HepG2 (cell line): Measurements from ENCODE around the gene SH3PXD2A. TPM values are rescaled to one million over a fixed set of nuclear protein-coding genes. Genes with fewer than 3 reads are reported as not detected.

Source experiments
- ATAC-seq: fragments of 200-7000 bp; cut with Tn5 transposase; 3 replicates; pipeline ENCODE4 v1.9.1; 2020; ENCODE audit warnings: mild to moderate bottlenecking, moderate library complexity
- BruUV-seq: library from RNA; stranded (reverse); fragments of 400-500 nt; replicated peaks from 2 replicates; lab custom pipeline; 2021; lab: Mats Ljungman, UMichigan
- CTCF ChIA-PET: fragments of 300-600 bp; formaldehyde crosslinking; extraction: SDS; loops from one replicate; lab custom pipeline; 2021; ENCODE audit warnings: low total read pairs, inconsistent platforms, low intra/inter-chr PET ratio; lab: Yijun Ruan, JAX
- POLR2A ChIA-PET: fragments of 350-600 bp; sonication (Branson Sonifier 250); formaldehyde crosslinking; loops from one replicate; lab custom pipeline; 2020; ENCODE audit warnings: antibody characterized with exemption, inconsistent platforms; lab: Yijun Ruan, JAX
- DNase-seq: peaks from one replicate; pipeline ENCODE4 v3.0.0-alpha.2; 2015; ENCODE audit warnings: low spot score
- FAIRE-seq: peaks from 3 replicates; lab custom pipeline; 2011; peaks lifted over from hg19 to GRCh38; lab: Jason Lieb, UNC
- H2AFZ ChIP-seq: one replicate; pipeline ENCODE4 v1.6.1; 2011; ENCODE audit warnings: low read length, inconsistent platforms
- H3K27ac ChIP-seq: fragments of 300-600 bp; 3 replicates; pipeline ENCODE4 v1.8.0; 2011; ENCODE audit warnings: mixed run types, mild to moderate bottlenecking, mixed read lengths, low read length, inconsistent platforms; ENCODE audit not compliant: insufficient read depth; ENCODE audit errors: extremely low read length
- H3K27me3 ChIP-seq, 2 experiments: fragments of 200-600 bp in 1 of 2; 2 replicates in 1 of 2; 3 replicates in 1 of 2; pipeline versions ENCODE4 v1.6.0 to v1.8.0; 2011; ENCODE audit warnings: low read length in 2 of 2, mild to moderate bottlenecking in 2 of 2, moderate library complexity in 2 of 2, inconsistent platforms in 1 of 2; ENCODE audit not compliant: insufficient read depth in 2 of 2, control insufficient read depth in 1 of 2
- H3K36me3 ChIP-seq, 2 experiments: fragments of 200-600 bp in 1 of 2; replicated peaks in 1 of 2; 2 replicates in 1 of 2; 3 replicates in 1 of 2; pipeline versions ENCODE4 v1.5.1 to v1.8.0; 2011; ENCODE audit warnings: low read length in 2 of 2, inconsistent platforms in 1 of 2; ENCODE audit not compliant: insufficient read depth in 2 of 2, control insufficient read depth in 1 of 2
- H3K4me1 ChIP-seq: 2 replicates; pipeline ENCODE4 v1.5.1; 2012; ENCODE audit warnings: low read length, inconsistent platforms; ENCODE audit not compliant: insufficient read depth
- H3K4me2 ChIP-seq: 2 replicates; pipeline ENCODE4 v1.6.0; 2011; ENCODE audit warnings: low read depth, low read length, inconsistent platforms
- H3K4me3 ChIP-seq, 3 experiments: fragments of 200-600 bp in 1 of 3; sonication (generic), shearing (Covaris generic) in 1 of 3; replicated peaks in 1 of 3; 2 replicates each; pipeline ENCODE4 v1.5.1; 2011 to 2016; ENCODE audit warnings: low read length in 3 of 3, inconsistent platforms in 2 of 3, low read depth in 2 of 3, mild to moderate bottlenecking in 2 of 3, control low read depth in 1 of 3, mixed read lengths in 1 of 3; ENCODE audit not compliant: insufficient read depth in 1 of 3
- H3K79me2 ChIP-seq: one replicate; pipeline ENCODE4 v1.6.1; 2011; ENCODE audit warnings: low read length, inconsistent platforms; ENCODE audit not compliant: insufficient read depth
- H3K9ac ChIP-seq: 2 replicates; pipeline ENCODE4 v1.6.0; 2011; ENCODE audit warnings: mild to moderate bottlenecking, low read depth, low read length, inconsistent platforms; ENCODE audit not compliant: insufficient read depth
- H3K9me3 ChIP-seq: 2 replicates; pipeline ENCODE4 v1.5.1; 2012; ENCODE audit warnings: mild to moderate bottlenecking, low read length
- H4K20me1 ChIP-seq: 2 replicates; pipeline ENCODE4 v1.6.0; 2011; ENCODE audit warnings: inconsistent platforms, mild to moderate bottlenecking, low read length, moderate library complexity; ENCODE audit not compliant: insufficient read depth
- AGO2 ChIP-seq: fragments of 200-400 bp; formaldehyde crosslinking; optimal IDR thresholded peaks from 2 replicates; pipeline ENCODE3; 2017; ENCODE audit warnings: mild to moderate bottlenecking, low read depth, low read length, moderate library complexity
- MAFF ChIP-seq: IDR thresholded peaks from 2 replicates; pipeline ENCODE4 v1.6.1; 2011; ENCODE audit warnings: low read depth, low read length, improper control_type of control experiment
- POLR2A ChIP-seq, 2 experiments: IDR thresholded peaks; 2 replicates each; pipeline ENCODE4 v1.6.1; 2011; ENCODE audit warnings: low read depth in 2 of 2, low read length in 2 of 2, mild to moderate bottlenecking in 1 of 2, moderate library complexity in 1 of 2; ENCODE audit not compliant: insufficient read depth in 1 of 2
- ZNF430 ChIP-seq: sonication (generic); formaldehyde crosslinking; IDR thresholded peaks from 2 replicates; pipeline ENCODE4 v1.9.0; 2021; ENCODE audit warnings: mild to moderate bottlenecking, missing genetic modification reagents
- ZNF496 ChIP-seq: sonication (generic); formaldehyde crosslinking; IDR thresholded peaks from 2 replicates; pipeline ENCODE4 v1.8.1; 2023; ENCODE audit warnings: mild to moderate bottlenecking, moderate library complexity, missing genetic modification reagents; ENCODE audit not compliant: insufficient replicate concordance
- ZNF598 ChIP-seq: sonication (generic); formaldehyde crosslinking; IDR thresholded peaks from 2 replicates; pipeline ENCODE4 v1.5.1; 2020; ENCODE audit warnings: mild to moderate bottlenecking, missing genetic modification reagents, borderline replicate concordance
- whole genome bisulfite sequencing: methylation state at CpG from one replicate; pipeline ENCODE4 v1.1.6; 2017; ENCODE audit warnings: low lambda C conversion rate; 5-methylcytosine and 5-hydroxymethylcytosine counted together
- in situ Hi-C: cut with HindIII; loops from 2 replicates; pipeline ENCODE4 v1.10.0; 2017; ENCODE audit warnings: low pct_unique_long_range_greater_than_20kb; ENCODE audit not compliant: extremely low pct_ligation_motif_present
- intact Hi-C: fragments of 100-400 bp; cut with micrococcal nuclease; formaldehyde crosslinking; loops from one replicate; pipeline ENCODE4 v1.10.0; 2022; ENCODE audit not compliant: unreplicated experiment
- polyA plus RNA-seq, 8 experiments: library from polyadenylated mRNA; depleted of rRNA in 3 of 8; stranded (reverse) in 7 of 8; unstranded in 1 of 8; fragments of >200 nt; fragmentation: Illumina TruSeq in 4 of 8; extraction: Trizol in 4 of 8; gene quantifications; 2 replicates each; pipeline versions ENCODE4 v1.2.1 to v1.2.3, GENCODE V29; 2011 to 2016; ENCODE audit warnings: low read depth in 4 of 8, missing spikeins in 1 of 8, mixed read lengths in 1 of 8; ENCODE audit not compliant: insufficient read depth in 1 of 8
- total RNA-seq, 5 experiments: library from RNA; depleted of rRNA; stranded (reverse); fragments of >200 nt; fragmentation: Illumina TruSeq; extraction: Trizol; gene quantifications; 2 replicates each; pipeline ENCODE4 v1.2.3, GENCODE V29; 2016; ENCODE audit warnings: low read depth in 1 of 5
- TF ChIP-seq, protein P1 (sequence below): sonication (generic); formaldehyde crosslinking; IDR thresholded peaks from 2 replicates; pipeline ENCODE4 v1.5.0; 2020; ENCODE audit warnings: missing genetic modification reagents

Gene SH3PXD2A
- total and polyA plus RNA-seq, 2 of the 13 experiments (the other 11 are each of a cell fraction or from before 2014, with no cell fraction given) = 11.1 to 11.3 TPM

DNA sequence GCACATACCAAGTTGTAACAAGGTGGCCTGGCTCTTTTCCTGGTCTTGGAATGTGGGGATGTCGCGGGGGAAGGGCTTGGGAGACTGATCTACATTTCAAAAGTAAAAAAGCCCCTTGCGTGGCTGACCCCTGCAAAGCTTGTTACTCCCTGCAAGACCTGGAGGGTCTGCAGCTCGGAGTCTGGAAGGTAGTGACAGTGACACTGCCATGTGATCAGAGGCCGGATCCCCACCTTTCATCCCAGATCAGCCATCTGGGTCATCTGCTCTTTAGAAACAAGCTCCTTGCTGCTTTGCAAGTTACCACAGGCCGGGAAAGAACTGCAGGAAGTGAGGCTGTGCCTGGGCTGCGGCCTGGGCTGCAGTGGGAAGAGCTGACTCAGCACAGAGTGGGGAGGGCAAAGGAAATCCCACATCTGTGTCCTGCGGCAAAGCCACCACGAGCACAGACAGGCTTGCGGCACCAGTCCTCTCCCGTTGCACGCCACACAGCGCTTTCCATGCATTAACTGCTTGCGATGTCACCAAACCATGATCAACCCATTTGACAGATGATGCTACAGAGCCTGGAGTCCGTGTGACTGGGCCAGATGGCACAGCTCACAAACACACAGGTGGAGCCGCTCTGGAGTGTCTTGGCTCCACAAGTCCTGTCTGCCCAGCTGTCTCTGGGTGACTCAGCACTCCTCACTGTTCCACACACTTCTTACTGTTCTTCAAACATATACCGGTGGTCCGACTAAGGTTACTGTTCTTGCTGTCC lies 97.7 kb downstream of the SH3PXD2A start (continued):
- TF ChIP-seq, protein P1, sequence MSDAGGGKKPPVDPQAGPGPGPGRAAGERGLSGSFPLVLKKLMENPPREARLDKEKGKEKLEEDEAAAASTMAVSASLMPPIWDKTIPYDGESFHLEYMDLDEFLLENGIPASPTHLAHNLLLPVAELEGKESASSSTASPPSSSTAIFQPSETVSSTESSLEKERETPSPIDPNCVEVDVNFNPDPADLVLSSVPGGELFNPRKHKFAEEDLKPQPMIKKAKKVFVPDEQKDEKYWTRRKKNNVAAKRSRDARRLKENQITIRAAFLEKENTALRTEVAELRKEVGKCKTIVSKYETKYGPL (CRISPR knock-in tag) = no peak
- TF ChIP-seq ZNF430 (CRISPR knock-in tag) (no peak), MAFF (peak; percentile 77), POLR2A (IDR thresholded peaks at IDR 0.05; ENCODE audit: insufficient read depth in 1 of 2, low read depth in 2 of 2, low read length in 2 of 2) (no peak)
- TF ChIP-seq, all 625 proteins: peak for 7

DNA sequence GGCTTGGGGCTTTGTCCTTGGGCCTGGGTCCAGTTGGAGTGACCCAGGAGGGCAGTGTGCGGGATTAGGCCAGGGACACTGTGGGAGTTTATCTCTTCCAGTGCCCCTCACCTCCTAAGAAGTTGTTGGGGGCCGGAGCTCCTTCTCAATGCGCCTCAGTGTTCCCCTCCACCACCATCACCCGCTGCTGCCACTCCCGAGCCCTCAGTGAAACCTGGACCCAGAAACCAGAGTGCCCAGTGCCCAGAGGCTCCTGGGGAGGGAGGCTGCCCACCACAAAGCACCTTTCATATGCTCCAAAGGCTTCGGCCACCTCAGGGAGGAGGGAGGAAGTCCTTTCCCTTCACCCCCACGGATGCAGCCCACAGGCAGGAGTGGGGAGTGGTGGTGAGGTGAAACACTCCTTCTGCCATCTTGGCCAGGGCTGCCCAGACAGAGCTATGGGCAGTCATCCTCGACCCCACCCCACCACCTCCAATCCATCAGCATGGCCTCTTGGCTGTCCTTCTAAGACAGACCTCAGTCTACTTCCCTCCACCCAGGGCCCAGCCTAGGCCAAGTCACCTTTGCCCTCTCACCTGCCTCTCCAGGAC lies 99.0 kb downstream of the SH3PXD2A start:
- H3K4me1 ChIP-seq = peaks cover 44% of the 10 kb centered on the region
- no peak overlapping the region for H3K27ac ChIP-seq
- no peak overlapping the region for H3K4me3 ChIP-seq
- 97% methylated on average over 5 of the region's 8 CpGs for WGBS
- no TSS peak for BruUV-seq
- H3K9me3 ChIP-seq = no peaks in the 10 kb centered on the region
- POLR2A ChIA-PET = no interaction called here
- no peaks in the 10 kb centered on the region for H3K79me2 ChIP-seq
- no peak overlapping the region for H3K4me2 ChIP-seq
- DNase-seq (no peak), ATAC-seq (no peak), FAIRE-seq (no peak)
- peaks cover 3% of the 10 kb centered on the region for H4K20me1 ChIP-seq
- in situ Hi-C loops (no loop called here), intact Hi-C loops (loop anchor here (5.0 kb wide), 1 partner anchor 39 kb away; no protein-coding TSS in a partner anchor)
- no peak overlapping the region for H3K9ac ChIP-seq
- CTCF ChIA-PET = no interaction called here
- TF ChIP-seq ZNF496 (no peak), ZNF598 (CRISPR knock-in tag) (no peak), AGO2 (peak; percentile 58)
- H3K36me3 ChIP-seq = peaks cover 13 to 30% of the 10 kb centered on the region in 2 experiments
- no peaks in the 10 kb centered on the region for H3K27me3 ChIP-seq
- no peak overlapping the region for H2AFZ ChIP-seq
